ENCODE results near the gene TRIM36. TPM values are rescaled to one million over a fixed set of nuclear protein-coding genes. Genes with fewer than 3 reads are reported as not detected.

TRIM36 gene
- under 1 TPM; 0.20 to 0.37 TPM for polyA plus RNA-seq

- H3K36me3 ChIP-seq (ENCODE audit: control insufficient read depth in 2 of 2, insufficient read depth in 2 of 2, low read length in 1 of 2): no peaks in the 10 kb centered on the region
- H3K27ac ChIP-seq (ENCODE audit: low read depth in 2 of 2, low read length in 1 of 2): no peak within 1 kb of the TSS
- peaks cover 0 to 10% of the 10 kb centered on the region in 2 donors for H3K27me3 ChIP-seq (ENCODE audit: control insufficient read depth in 1 of 2, insufficient read depth in 2 of 2, low read length in 2 of 2)
- peaks cover 0 to 11% of the 10 kb centered on the region in 2 donors for H3K9me3 ChIP-seq (ENCODE audit: control insufficient read depth in 2 of 2, insufficient read depth in 1 of 2, low read depth in 1 of 2, low read length in 1 of 2)
- peaks cover 2 to 3% of the 10 kb centered on the region in 2 donors for H3K4me1 ChIP-seq (ENCODE audit: control insufficient read depth in 2 of 2, insufficient read depth in 2 of 2, low read length in 1 of 2)
- H3K4me3 ChIP-seq (ENCODE audit: low read depth in 1 of 2, low read length in 2 of 2): peak within 1 kb of the TSS; percentile 68 to 78
- WGBS, 2 donors: 0 to 1% methylated on average over 65 to 68 of the region's 68 CpGs
These were observed at the start of gene TRIM36 for GRCh38 chr5:115169487-115170133. TRIM36 (minus strand) TSS chr5:115169908; CDS start chr5:115169634, 274 bp downstream.

GRCh38 chr5:115214541-115214940 lies 44.8 kb upstream of the TRIM36 start:
- Histone ChIP-seq H3K27ac (ENCODE audit: low read depth in 2 of 2, low read length in 1 of 2) (no peak overlapping the region), H3K4me3 (ENCODE audit: low read depth in 1 of 2, low read length in 2 of 2) (no peak overlapping the region), H3K4me1 (ENCODE audit: control insufficient read depth in 2 of 2, insufficient read depth in 2 of 2, low read length in 1 of 2) (no peaks in the 10 kb centered on the region), H3K36me3 (ENCODE audit: control insufficient read depth in 2 of 2, insufficient read depth in 2 of 2, low read length in 1 of 2) (no peaks in the 10 kb centered on the region), H3K27me3 (ENCODE audit: control insufficient read depth in 1 of 2, insufficient read depth in 2 of 2, low read length in 2 of 2) (no peaks in the 10 kb centered on the region), H3K9me3 (ENCODE audit: control insufficient read depth in 2 of 2, insufficient read depth in 1 of 2, low read depth in 1 of 2, low read length in 1 of 2) (no peaks in the 10 kb centered on the region)
- WGBS, 2 donors: 56 to 75% methylated on average over 1 of the region's 1 CpG

- no peak overlapping the region for H3K27ac ChIP-seq (ENCODE audit: low read depth in 2 of 2, low read length in 1 of 2)
- no peaks in the 10 kb centered on the region for H3K36me3 ChIP-seq (ENCODE audit: control insufficient read depth in 2 of 2, insufficient read depth in 2 of 2, low read length in 1 of 2)
- H3K4me3 ChIP-seq (ENCODE audit: low read depth in 1 of 2, low read length in 2 of 2): no peak overlapping the region
- H3K27me3 ChIP-seq (ENCODE audit: control insufficient read depth in 1 of 2, insufficient read depth in 2 of 2, low read length in 2 of 2): no peaks in the 10 kb centered on the region
- H3K9me3 ChIP-seq (ENCODE audit: control insufficient read depth in 2 of 2, insufficient read depth in 1 of 2, low read depth in 1 of 2, low read length in 1 of 2): no peaks in the 10 kb centered on the region
- no peaks in the 10 kb centered on the region for H3K4me1 ChIP-seq (ENCODE audit: control insufficient read depth in 2 of 2, insufficient read depth in 2 of 2, low read length in 1 of 2)
- WGBS, 2 donors: 67 to 79% methylated on average over 3 of the region's 3 CpGs
These were observed 39.6 kb upstream of the TRIM36 start for GRCh38 chr5:115209279-115209678.

- Histone ChIP-seq H3K27ac (ENCODE audit: low read depth in 2 of 2, low read length in 1 of 2) (no peak overlapping the region), H3K36me3 (ENCODE audit: control insufficient read depth in 2 of 2, insufficient read depth in 2 of 2, low read length in 1 of 2) (no peaks in the 10 kb centered on the region), H3K4me1 (ENCODE audit: control insufficient read depth in 2 of 2, insufficient read depth in 2 of 2, low read length in 1 of 2) (no peaks in the 10 kb centered on the region), H3K27me3 (ENCODE audit: control insufficient read depth in 1 of 2, insufficient read depth in 2 of 2, low read length in 2 of 2) (no peaks in the 10 kb centered on the region), H3K4me3 (ENCODE audit: low read depth in 1 of 2, low read length in 2 of 2) (no peak overlapping the region), H3K9me3 (ENCODE audit: control insufficient read depth in 2 of 2, insufficient read depth in 1 of 2, low read depth in 1 of 2, low read length in 1 of 2) (no peaks in the 10 kb centered on the region)
- WGBS, 2 donors: 79 to 94% methylated on average over 1 of the region's 1 CpG
These were observed 33.2 kb upstream of the TRIM36 start for GRCh38 chr5:115202952-115203351.

- Histone ChIP-seq H3K4me3 (ENCODE audit: low read depth in 1 of 2, low read length in 2 of 2) (no peak overlapping the region), H3K9me3 (ENCODE audit: control insufficient read depth in 2 of 2, insufficient read depth in 1 of 2, low read depth in 1 of 2, low read length in 1 of 2) (no peaks in the 10 kb centered on the region), H3K27me3 (ENCODE audit: control insufficient read depth in 1 of 2, insufficient read depth in 2 of 2, low read length in 2 of 2) (no peaks in the 10 kb centered on the region), H3K36me3 (ENCODE audit: control insufficient read depth in 2 of 2, insufficient read depth in 2 of 2, low read length in 1 of 2) (no peaks in the 10 kb centered on the region), H3K27ac (ENCODE audit: low read depth in 2 of 2, low read length in 1 of 2) (no peak overlapping the region), H3K4me1 (ENCODE audit: control insufficient read depth in 2 of 2, insufficient read depth in 2 of 2, low read length in 1 of 2) (no peaks in the 10 kb centered on the region)
- WGBS, 2 donors: 86 to 87% methylated on average over 3 of the region's 3 CpGs
These were observed 26.5 kb upstream of the TRIM36 start for GRCh38 chr5:115196161-115196560.

- Histone ChIP-seq H3K27me3 (ENCODE audit: control insufficient read depth in 1 of 2, insufficient read depth in 2 of 2, low read length in 2 of 2) (no peaks in the 10 kb centered on the region), H3K4me3 (ENCODE audit: low read depth in 1 of 2, low read length in 2 of 2) (no peak overlapping the region), H3K9me3 (ENCODE audit: control insufficient read depth in 2 of 2, insufficient read depth in 1 of 2, low read depth in 1 of 2, low read length in 1 of 2) (no peaks in the 10 kb centered on the region), H3K4me1 (ENCODE audit: control insufficient read depth in 2 of 2, insufficient read depth in 2 of 2, low read length in 1 of 2) (no peaks in the 10 kb centered on the region), H3K36me3 (ENCODE audit: control insufficient read depth in 2 of 2, insufficient read depth in 2 of 2, low read length in 1 of 2) (no peaks in the 10 kb centered on the region), H3K27ac (ENCODE audit: low read depth in 2 of 2, low read length in 1 of 2) (no peak overlapping the region)
- WGBS, 2 donors: 62 to 68% methylated on average over 2 of the region's 2 CpGs
These were observed 25.0 kb upstream of the TRIM36 start for GRCh38 chr5:115194676-115195075.

- Histone ChIP-seq H3K27ac (ENCODE audit: low read depth in 2 of 2, low read length in 1 of 2) (no peak overlapping the region), H3K36me3 (ENCODE audit: control insufficient read depth in 2 of 2, insufficient read depth in 2 of 2, low read length in 1 of 2) (no peaks in the 10 kb centered on the region), H3K27me3 (ENCODE audit: control insufficient read depth in 1 of 2, insufficient read depth in 2 of 2, low read length in 2 of 2) (no peaks in the 10 kb centered on the region), H3K4me1 (ENCODE audit: control insufficient read depth in 2 of 2, insufficient read depth in 2 of 2, low read length in 1 of 2) (no peaks in the 10 kb centered on the region), H3K4me3 (ENCODE audit: low read depth in 1 of 2, low read length in 2 of 2) (no peak overlapping the region), H3K9me3 (ENCODE audit: control insufficient read depth in 2 of 2, insufficient read depth in 1 of 2, low read depth in 1 of 2, low read length in 1 of 2) (no peaks in the 10 kb centered on the region)
These were observed 23.6 kb upstream of the TRIM36 start for GRCh38 chr5:115193295-115193694.

GRCh38 chr5:115192098-115192497 lies 22.4 kb upstream of the TRIM36 start:
- Histone ChIP-seq H3K27me3 (ENCODE audit: control insufficient read depth in 1 of 2, insufficient read depth in 2 of 2, low read length in 2 of 2) (peaks cover 0 to under 1% of the 10 kb centered on the region in 2 donors), H3K27ac (ENCODE audit: low read depth in 2 of 2, low read length in 1 of 2) (no peak overlapping the region)

GRCh38 chr5:115191474-115192031 lies 21.8 kb upstream of the TRIM36 start:
- WGBS, 2 donors: 43 to 51% methylated on average over 8 of the region's 8 CpGs
- Histone ChIP-seq H3K27ac (ENCODE audit: low read depth in 2 of 2, low read length in 1 of 2) (no peak overlapping the region), H3K27me3 (ENCODE audit: control insufficient read depth in 1 of 2, insufficient read depth in 2 of 2, low read length in 2 of 2) (peaks cover 0 to 3% of the 10 kb centered on the region in 2 donors), H3K36me3 (ENCODE audit: control insufficient read depth in 2 of 2, insufficient read depth in 2 of 2, low read length in 1 of 2) (no peaks in the 10 kb centered on the region), H3K4me1 (ENCODE audit: control insufficient read depth in 2 of 2, insufficient read depth in 2 of 2, low read length in 1 of 2) (no peaks in the 10 kb centered on the region), H3K4me3 (ENCODE audit: low read depth in 1 of 2, low read length in 2 of 2) (no peak overlapping the region), H3K9me3 (ENCODE audit: control insufficient read depth in 2 of 2, insufficient read depth in 1 of 2, low read depth in 1 of 2, low read length in 1 of 2) (no peaks in the 10 kb centered on the region)

More at GRCh38 chr5:115192098-115192497, 22.4 kb upstream of the TRIM36 start:
- Histone ChIP-seq H3K36me3 (ENCODE audit: control insufficient read depth in 2 of 2, insufficient read depth in 2 of 2, low read length in 1 of 2) (no peaks in the 10 kb centered on the region), H3K4me3 (ENCODE audit: low read depth in 1 of 2, low read length in 2 of 2) (no peak overlapping the region), H3K9me3 (ENCODE audit: control insufficient read depth in 2 of 2, insufficient read depth in 1 of 2, low read depth in 1 of 2, low read length in 1 of 2) (no peaks in the 10 kb centered on the region), H3K4me1 (ENCODE audit: control insufficient read depth in 2 of 2, insufficient read depth in 2 of 2, low read length in 1 of 2) (no peaks in the 10 kb centered on the region)
- 85 to 87% methylated on average over 1 of the region's 1 CpG for WGBS, 2 donors

- 49 to 64% methylated on average over 4 of the region's 4 CpGs for WGBS, 2 donors
These were observed 20.7 kb upstream of the TRIM36 start for GRCh38 chr5:115190388-115190787.

More at GRCh38 chr5:115190388-115190787, 20.7 kb upstream of the TRIM36 start:
- H3K36me3 ChIP-seq (ENCODE audit: control insufficient read depth in 2 of 2, insufficient read depth in 2 of 2, low read length in 1 of 2): no peaks in the 10 kb centered on the region
- H3K27me3 ChIP-seq (ENCODE audit: control insufficient read depth in 1 of 2, insufficient read depth in 2 of 2, low read length in 2 of 2): peaks cover 0 to 3% of the 10 kb centered on the region in 2 donors
- no peak overlapping the region for H3K27ac ChIP-seq (ENCODE audit: low read depth in 2 of 2, low read length in 1 of 2)
- H3K9me3 ChIP-seq (ENCODE audit: control insufficient read depth in 2 of 2, insufficient read depth in 1 of 2, low read depth in 1 of 2, low read length in 1 of 2): no peaks in the 10 kb centered on the region
- H3K4me1 ChIP-seq (ENCODE audit: control insufficient read depth in 2 of 2, insufficient read depth in 2 of 2, low read length in 1 of 2): no peaks in the 10 kb centered on the region
- no peak overlapping the region for H3K4me3 ChIP-seq (ENCODE audit: low read depth in 1 of 2, low read length in 2 of 2)
